HG03378 (cell line): ENCODE data around the gene GPC6.
"Not testable (repeated sequence)": the region's sequence is repeated elsewhere in the genome, so short reads cannot be mapped to it uniquely, and the experiment has no call there.

Source experiments
- ATAC-seq: cut with Tn5 transposase; IDR thresholded peaks from one replicate; pipeline ENCODE4 v1.9.1; 2021; ENCODE audit warnings: mild to moderate bottlenecking, moderate library complexity; ENCODE audit not compliant: unreplicated experiment

GPC6 gene

GRCh38 chr13:93496117-93496516 is 269.5 kb downstream of the GPC6 start:
- not testable (repeated sequence) for ATAC-seq

GRCh38 chr13:93496985-93497673 is 270.5 kb downstream of the GPC6 start:
- ATAC-seq = no peak

GRCh38 chr13:93499991-93500390 is 273.4 kb downstream of the GPC6 start:
- no peak for ATAC-seq

- ATAC-seq = no peak
Observed at GRCh38 chr13:93502071-93502470, 275.5 kb downstream of the GPC6 start.

- ATAC-seq = no peak
Observed at GRCh38 chr13:93502987-93503615, 276.5 kb downstream of the GPC6 start.

GRCh38 chr13:93505104-93505952 is 278.7 kb downstream of the GPC6 start:
- ATAC-seq = no peak

GRCh38 chr13:93511011-93511410 is 284.4 kb downstream of the GPC6 start:
- no peak for ATAC-seq

- no peak for ATAC-seq
Observed at GRCh38 chr13:93515267-93515666, 288.7 kb downstream of the GPC6 start.

- no peak for ATAC-seq
Observed at GRCh38 chr13:93517658-93518057, 291.1 kb downstream of the GPC6 start.

GRCh38 chr13:93521307-93521706 is 294.7 kb downstream of the GPC6 start:
- ATAC-seq = no peak

GRCh38 chr13:93522501-93522900 is 295.9 kb downstream of the GPC6 start:
- no peak for ATAC-seq

- ATAC-seq = no peak
Observed at GRCh38 chr13:93525087-93525486, 298.5 kb downstream of the GPC6 start.

- no peak for ATAC-seq
Observed at GRCh38 chr13:93527748-93528297, 301.2 kb downstream of the GPC6 start.

GRCh38 chr13:93529961-93530360 is 303.4 kb downstream of the GPC6 start:
- ATAC-seq = no peak

GRCh38 chr13:93534181-93534700 is 307.6 kb downstream of the GPC6 start:
- no peak for ATAC-seq

- ATAC-seq = no peak
Observed at GRCh38 chr13:93535251-93535650, 308.6 kb downstream of the GPC6 start.

- ATAC-seq = no peak
Observed at GRCh38 chr13:93539914-93540313, 313.3 kb downstream of the GPC6 start.

GRCh38 chr13:93547886-93548285 is 321.3 kb downstream of the GPC6 start:
- ATAC-seq = no peak

- ATAC-seq = no peak
Observed at GRCh38 chr13:93549326-93550005, 322.9 kb downstream of the GPC6 start.

GRCh38 chr13:93550236-93550635 is 323.6 kb downstream of the GPC6 start:
- no peak for ATAC-seq

- ATAC-seq = no peak
Observed at GRCh38 chr13:93552596-93552995, 326.0 kb downstream of the GPC6 start.
